ENCODE data around the gene FRMD3.

The FRMD3 gene

GRCh38 chr9:83430681-83431080, 107.5 kb downstream of the FRMD3 start:
- H3K4me3 ChIP-seq (ENCODE audit: low read depth, low read length) = no peak overlapping the region
- DNase-seq (ENCODE audit: low read depth) = no peak
- no peak for TF ChIP-seq CTCF (IDR thresholded peaks at IDR 0.05; ENCODE audit: low read depth, low read length, missing control alignments)

DNA sequence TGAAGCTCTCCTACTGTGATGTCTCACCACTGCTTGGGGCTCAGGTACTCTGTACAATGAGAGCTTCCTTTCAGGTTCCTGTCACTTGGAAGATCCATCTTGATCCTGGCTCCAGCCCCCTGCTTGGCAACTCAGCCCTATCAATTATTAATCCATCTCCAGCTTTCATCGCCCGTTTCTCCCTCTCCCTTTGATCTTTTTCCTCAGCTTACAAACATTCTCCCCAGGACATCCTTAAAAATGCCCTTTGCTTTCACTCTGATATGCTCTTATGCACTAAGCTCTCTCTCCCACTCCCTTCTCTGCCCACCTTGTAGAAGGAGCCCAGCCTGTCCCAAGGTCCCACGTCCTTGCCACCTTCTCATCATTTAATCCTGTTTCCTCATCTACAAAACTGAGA, 109.0 kb downstream of the FRMD3 start:
- H3K4me3 ChIP-seq (ENCODE audit: low read depth, low read length) = no peak overlapping the region
- no peak for DNase-seq (ENCODE audit: low read depth)
- TF ChIP-seq CTCF (IDR thresholded peaks at IDR 0.05; ENCODE audit: low read depth, low read length, missing control alignments) = no peak

DNA sequence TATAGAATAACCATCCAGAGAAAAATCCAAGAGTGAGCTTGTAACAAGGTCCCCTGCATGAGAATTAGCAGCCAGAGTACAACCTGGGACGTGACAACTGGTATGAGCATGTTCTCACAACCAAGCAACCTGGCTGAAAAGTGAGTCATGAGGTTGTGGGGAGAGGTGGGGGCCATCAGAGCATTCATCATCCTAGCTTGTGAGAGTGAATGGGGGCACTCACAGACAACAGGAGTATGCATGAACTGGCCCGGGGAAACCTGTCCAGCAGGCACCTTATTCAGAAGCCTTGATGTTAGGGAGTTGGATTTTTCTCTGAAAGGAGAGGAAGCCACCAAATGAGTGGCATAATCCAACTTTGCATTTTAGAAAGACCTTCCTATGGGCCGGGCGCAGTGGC, 113.0 kb downstream of the FRMD3 start:
- no peak overlapping the region for H3K4me3 ChIP-seq (ENCODE audit: low read depth, low read length)
- TF ChIP-seq CTCF (IDR thresholded peaks at IDR 0.05; ENCODE audit: low read depth, low read length, missing control alignments) = no peak
- no peak for DNase-seq (ENCODE audit: low read depth)

DNA sequence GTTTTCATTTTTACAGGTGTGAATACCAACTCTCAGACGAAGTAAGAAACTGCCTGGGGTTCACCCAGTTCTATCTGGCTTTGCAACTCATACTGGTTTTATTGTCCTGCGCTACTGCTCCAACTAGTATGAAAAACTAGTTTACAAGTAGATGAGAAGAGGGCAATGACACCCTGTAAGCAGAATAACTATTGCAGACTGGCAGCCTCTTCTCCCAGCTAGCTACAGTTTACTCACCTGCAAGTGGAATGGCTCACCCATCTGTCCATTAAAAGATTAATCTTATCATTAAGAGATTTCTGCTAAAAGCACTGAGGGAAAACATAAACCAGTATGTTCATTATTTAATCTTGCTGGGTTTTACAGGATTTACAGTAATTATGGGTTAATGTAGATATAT, 113.4 kb downstream of the FRMD3 start:
- no peak for DNase-seq (ENCODE audit: low read depth)
- no peak overlapping the region for H3K4me3 ChIP-seq (ENCODE audit: low read depth, low read length)
- TF ChIP-seq CTCF (IDR thresholded peaks at IDR 0.05; ENCODE audit: low read depth, low read length, missing control alignments) = no peak

DNA sequence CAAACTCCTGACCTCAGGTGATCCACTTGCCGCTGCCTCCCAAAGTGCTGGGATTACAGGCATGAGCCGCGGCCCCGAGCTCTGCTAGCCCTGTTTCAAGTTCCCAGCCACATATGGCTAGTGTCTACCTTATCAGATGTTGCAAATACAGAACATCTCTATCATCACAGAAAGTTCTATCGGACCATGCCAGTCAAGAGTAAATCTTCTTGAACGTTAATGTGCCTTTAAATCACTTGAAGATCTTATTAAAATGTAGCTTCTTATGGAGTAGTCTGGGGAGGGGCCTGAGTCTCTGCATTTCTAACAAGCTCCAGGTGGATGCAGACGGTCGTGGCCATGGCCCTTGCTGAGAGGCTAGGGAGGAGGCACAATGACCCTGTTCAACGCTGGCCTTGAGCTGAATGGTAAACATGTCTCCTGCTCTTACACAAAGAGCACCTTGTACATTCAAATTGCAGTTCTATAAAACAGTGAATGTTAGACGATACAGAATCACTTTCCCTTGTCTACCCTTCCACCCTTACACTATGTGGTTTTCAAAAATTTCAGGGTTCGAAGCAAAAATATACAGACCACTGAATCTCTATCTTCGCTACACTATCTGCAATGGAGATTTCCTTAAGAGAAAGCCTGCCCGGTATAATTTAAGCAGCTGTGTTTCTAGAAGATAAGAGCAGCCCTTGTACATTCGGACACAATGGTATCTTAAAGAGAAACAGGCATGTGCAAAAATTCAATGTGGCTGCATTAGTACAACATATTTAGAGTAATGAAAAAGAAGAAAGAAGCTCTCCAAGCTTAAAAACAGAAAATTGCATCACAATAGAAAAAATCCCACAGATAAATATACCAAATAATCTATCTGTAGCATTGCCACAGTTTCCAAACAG, 114.1 kb downstream of the FRMD3 start:
- no peak for DNase-seq (ENCODE audit: low read depth)
- TF ChIP-seq CTCF (IDR thresholded peaks at IDR 0.05; ENCODE audit: low read depth, low read length, missing control alignments) = no peak
- no peak overlapping the region for H3K4me3 ChIP-seq (ENCODE audit: low read depth, low read length)

DNA sequence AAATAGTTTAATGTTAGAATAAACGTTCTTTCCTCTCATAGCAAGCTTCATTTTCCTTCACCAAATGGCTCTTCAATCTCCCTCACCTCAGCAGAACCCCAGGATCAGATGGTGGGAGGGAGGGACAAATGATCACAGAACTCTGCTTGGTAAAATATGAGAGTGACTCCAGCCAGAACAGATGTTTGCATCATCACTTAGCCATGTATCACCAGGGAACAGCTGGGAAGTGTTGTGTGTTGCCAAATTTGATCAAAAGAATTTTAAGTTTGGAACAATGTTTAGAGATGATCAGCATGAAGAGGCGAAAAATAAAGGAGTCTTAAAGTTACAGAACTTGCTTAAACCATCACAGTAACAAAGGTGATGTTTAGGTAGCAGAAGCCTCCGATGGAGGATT, 115.7 kb downstream of the FRMD3 start:
- TF ChIP-seq CTCF (IDR thresholded peaks at IDR 0.05; ENCODE audit: low read depth, low read length, missing control alignments) = no peak
- no peak overlapping the region for H3K4me3 ChIP-seq (ENCODE audit: low read depth, low read length)
- DNase-seq (ENCODE audit: low read depth) = no peak

GRCh38 chr9:83420486-83420885, 117.7 kb downstream of the FRMD3 start:
- no peak for DNase-seq (ENCODE audit: low read depth)
- no peak overlapping the region for H3K4me3 ChIP-seq (ENCODE audit: low read depth, low read length)
- TF ChIP-seq CTCF (IDR thresholded peaks at IDR 0.05; ENCODE audit: low read depth, low read length, missing control alignments) = no peak

All from GM12864 (cell line).